GM18861 (cell line): ENCODE results near the gene HOXA6.

Source experiments
- ATAC-seq: cut with Tn5 transposase; IDR thresholded peaks from one replicate; pipeline ENCODE4 v1.9.1; 2021; ENCODE audit not compliant: unreplicated experiment

HOXA6 gene

GRCh38 chr7:27112361-27112760 is 35.2 kb downstream of the HOXA6 start:
- ATAC-seq, result no peak

- ATAC-seq, result no peak
Measured at GRCh38 chr7:27111751-27112277, 35.8 kb downstream of the HOXA6 start.

GRCh38 chr7:27111042-27111750 is 36.4 kb downstream of the HOXA6 start:
- ATAC-seq, result no peak

GRCh38 chr7:27110186-27111031 is 37.2 kb downstream of the HOXA6 start:
- ATAC-seq, result no peak

- no peak for ATAC-seq
Measured at GRCh38 chr7:27109466-27110185, 37.9 kb downstream of the HOXA6 start.

GRCh38 chr7:27108390-27109127 is 39.0 kb downstream of the HOXA6 start:
- ATAC-seq, result no peak

- no peak for ATAC-seq
Measured at GRCh38 chr7:27107391-27108381, 39.9 kb downstream of the HOXA6 start.

- ATAC-seq, result no peak
Measured at GRCh38 chr7:27106901-27107240, 40.7 kb downstream of the HOXA6 start.

GRCh38 chr7:27106181-27106900 is 41.2 kb downstream of the HOXA6 start:
- ATAC-seq, result no peak

GRCh38 chr7:27105301-27106031 is 42.1 kb downstream of the HOXA6 start:
- no peak for ATAC-seq

GRCh38 chr7:27104341-27105058 is 43.1 kb downstream of the HOXA6 start:
- ATAC-seq, result no peak

- ATAC-seq, result no peak
Measured at GRCh38 chr7:27103489-27104226, 43.9 kb downstream of the HOXA6 start.

- no peak for ATAC-seq
Measured at GRCh38 chr7:27102581-27103442, 44.8 kb downstream of the HOXA6 start, which contains the start of gene HOXA2. Gene HOXA2, minus strand, starts transcription at chr7:27102683. Its CDS starts 183 bp downstream, at chr7:27102500.

- no peak for ATAC-seq
Measured at GRCh38 chr7:27101957-27102580, 45.5 kb downstream of the HOXA6 start.

- no peak for ATAC-seq
Measured at GRCh38 chr7:27101171-27101956, 46.2 kb downstream of the HOXA6 start.
